Colonic mucosa (tissue), 4 donors: ENCODE measurements around the gene GNA12. TPM values are rescaled to one million over a fixed set of nuclear protein-coding genes. Genes with fewer than 3 reads are reported as not detected.

Source experiments
- DNase-seq: peaks from one replicate; pipeline ENCODE4 v3.0.0-alpha.2; 2020
- H3K27ac ChIP-seq: fragments of 200-600 bp; one replicate; pipeline ENCODE4 v1.8.0; 2021
- H3K27me3 ChIP-seq: fragments of 200-600 bp; one replicate; pipeline ENCODE4 v1.8.0; 2021
- H3K36me3 ChIP-seq: fragments of 200-600 bp; one replicate; pipeline ENCODE4 v1.8.0; 2021
- H3K4me1 ChIP-seq: fragments of 200-600 bp; one replicate; pipeline ENCODE4 v1.8.0; 2021; ENCODE audit warnings: mild to moderate bottlenecking
- H3K4me3 ChIP-seq: fragments of 200-600 bp; one replicate; pipeline ENCODE4 v1.8.0; 2021
- H3K9ac ChIP-seq, 2 donors: one replicate each; pipeline ENCODE4 v1.7.0; 2013; ENCODE audit warnings: control low read depth in 2 of 2, low read depth in 2 of 2, low read length in 2 of 2
- H3K9me3 ChIP-seq: fragments of 200-600 bp; one replicate; pipeline ENCODE4 v1.8.0; 2021
- intact Hi-C: fragments of 100-400 bp; cut with DNase I; formaldehyde crosslinking; loops from one replicate; pipeline ENCODE4 v1.14.1; 2022
- total RNA-seq, 2 donors: library from RNA; stranded (reverse); fragmentation: NEBNext Ultra II Directional in 1 of 2; extraction: Animal tissue kit (Norgen Biotek cat#: 25700) in 1 of 2; gene quantifications; one replicate each; pipeline ENCODE4 v1.2.1, GENCODE V29; 2021
- TF ChIP-seq, protein P1 (sequence below): fragments of 200-600 bp; IDR thresholded peaks from one replicate; pipeline ENCODE4 v1.8.0; 2022; ENCODE audit warnings: antibody characterized with exemption, mild to moderate bottlenecking
- donor health status: healthy.
- donor health status: DM: no; HTN: no; CAD: no.
- donor health status: DM: no; HTN: no; CAD: no.

Gene GNA12
- total RNA-seq, 2 donors from 2014 or later = 19.7 to 24.8 TPM

GRCh38 chr7:2807845-2808772 lies 36.0 kb downstream of the GNA12 start:
- no peaks in the 10 kb centered on the region for H3K27me3 ChIP-seq
- H3K36me3 ChIP-seq = no peaks in the 10 kb centered on the region
- TF ChIP-seq, protein P1, sequence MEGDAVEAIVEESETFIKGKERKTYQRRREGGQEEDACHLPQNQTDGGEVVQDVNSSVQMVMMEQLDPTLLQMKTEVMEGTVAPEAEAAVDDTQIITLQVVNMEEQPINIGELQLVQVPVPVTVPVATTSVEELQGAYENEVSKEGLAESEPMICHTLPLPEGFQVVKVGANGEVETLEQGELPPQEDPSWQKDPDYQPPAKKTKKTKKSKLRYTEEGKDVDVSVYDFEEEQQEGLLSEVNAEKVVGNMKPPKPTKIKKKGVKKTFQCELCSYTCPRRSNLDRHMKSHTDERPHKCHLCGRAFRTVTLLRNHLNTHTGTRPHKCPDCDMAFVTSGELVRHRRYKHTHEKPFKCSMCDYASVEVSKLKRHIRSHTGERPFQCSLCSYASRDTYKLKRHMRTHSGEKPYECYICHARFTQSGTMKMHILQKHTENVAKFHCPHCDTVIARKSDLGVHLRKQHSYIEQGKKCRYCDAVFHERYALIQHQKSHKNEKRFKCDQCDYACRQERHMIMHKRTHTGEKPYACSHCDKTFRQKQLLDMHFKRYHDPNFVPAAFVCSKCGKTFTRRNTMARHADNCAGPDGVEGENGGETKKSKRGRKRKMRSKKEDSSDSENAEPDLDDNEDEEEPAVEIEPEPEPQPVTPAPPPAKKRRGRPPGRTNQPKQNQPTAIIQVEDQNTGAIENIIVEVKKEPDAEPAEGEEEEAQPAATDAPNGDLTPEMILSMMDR = no peak
- no peaks in the 10 kb centered on the region for H3K9me3 ChIP-seq
- no peak overlapping the region for H3K27ac ChIP-seq
- H3K4me3 ChIP-seq = no peak overlapping the region
- H3K9ac ChIP-seq = no peak overlapping the region
- no peak for DNase-seq
- peaks cover 6% of the 10 kb centered on the region for H3K4me1 ChIP-seq
- intact Hi-C loops = no loop called here

DNA sequence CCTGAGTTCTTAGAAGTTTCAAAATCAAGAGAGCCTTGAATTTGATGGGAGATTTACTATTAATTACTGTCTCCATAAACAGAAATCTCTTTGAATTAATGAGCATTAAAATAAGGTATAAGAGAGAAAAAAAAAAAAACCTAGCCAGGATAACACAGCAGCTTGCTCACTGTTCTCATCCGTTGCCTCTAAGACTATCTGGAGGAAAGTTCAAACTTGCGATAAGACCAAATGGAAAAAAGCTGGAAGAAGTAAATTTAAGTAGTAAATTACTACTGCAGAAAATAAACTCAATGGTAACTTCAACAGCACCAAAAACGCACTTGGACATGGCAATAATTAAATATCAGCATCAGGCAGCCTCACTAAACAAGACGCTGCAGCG lies 36.7 kb downstream of the GNA12 start:
- no peak overlapping the region for H3K9ac ChIP-seq
- intact Hi-C loops = no loop called here
- H3K9me3 ChIP-seq = no peaks in the 10 kb centered on the region
- TF ChIP-seq, protein P1 = no peak
- no peaks in the 10 kb centered on the region for H3K36me3 ChIP-seq
- no peak overlapping the region for H3K4me3 ChIP-seq
- H3K27me3 ChIP-seq = no peaks in the 10 kb centered on the region
- peaks cover 6% of the 10 kb centered on the region for H3K4me1 ChIP-seq
- DNase-seq = no peak
- no peak overlapping the region for H3K27ac ChIP-seq

DNA sequence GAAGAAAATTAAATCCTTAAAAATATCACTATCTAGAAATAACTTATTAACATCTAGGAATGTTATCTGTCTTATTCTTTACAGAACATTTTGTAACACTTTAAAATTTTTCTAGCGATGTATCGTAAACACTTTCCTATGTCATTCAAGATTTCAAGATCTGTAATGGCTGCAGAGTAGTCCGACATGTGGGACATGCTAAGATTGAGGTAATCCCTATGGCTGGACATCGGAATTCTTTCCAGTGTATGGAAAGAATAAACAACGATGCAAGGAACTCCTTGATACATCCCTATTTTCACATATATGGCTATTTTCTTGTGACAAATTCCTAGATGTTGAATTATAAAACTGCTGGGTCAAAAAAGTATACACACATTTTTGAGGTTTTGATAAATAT lies 37.5 kb downstream of the GNA12 start:
- peaks cover 6% of the 10 kb centered on the region for H3K4me1 ChIP-seq
- H3K27me3 ChIP-seq = no peaks in the 10 kb centered on the region

GRCh38 chr7:2805213-2805944 lies 38.7 kb downstream of the GNA12 start:
- TF ChIP-seq, protein P1 = no peak
- Histone ChIP-seq H3K9ac (no peak overlapping the region), H3K9me3 (no peaks in the 10 kb centered on the region), H3K4me1 (peaks cover 9% of the 10 kb centered on the region), H3K36me3 (no peaks in the 10 kb centered on the region), H3K27me3 (no peaks in the 10 kb centered on the region), H3K4me3 (no peak overlapping the region), H3K27ac (no peak overlapping the region)
- DNase-seq = no peak
- intact Hi-C loops = no loop called here

More for the DNA sequence above, 37.5 kb downstream of the GNA12 start:
- Histone ChIP-seq H3K9me3 (no peaks in the 10 kb centered on the region), H3K4me3 (no peak overlapping the region), H3K9ac (no peak overlapping the region), H3K27ac (no peak overlapping the region), H3K36me3 (no peaks in the 10 kb centered on the region)
- TF ChIP-seq, protein P1 = no peak
- DNase-seq = no peak
- intact Hi-C loops = no loop called here

DNA sequence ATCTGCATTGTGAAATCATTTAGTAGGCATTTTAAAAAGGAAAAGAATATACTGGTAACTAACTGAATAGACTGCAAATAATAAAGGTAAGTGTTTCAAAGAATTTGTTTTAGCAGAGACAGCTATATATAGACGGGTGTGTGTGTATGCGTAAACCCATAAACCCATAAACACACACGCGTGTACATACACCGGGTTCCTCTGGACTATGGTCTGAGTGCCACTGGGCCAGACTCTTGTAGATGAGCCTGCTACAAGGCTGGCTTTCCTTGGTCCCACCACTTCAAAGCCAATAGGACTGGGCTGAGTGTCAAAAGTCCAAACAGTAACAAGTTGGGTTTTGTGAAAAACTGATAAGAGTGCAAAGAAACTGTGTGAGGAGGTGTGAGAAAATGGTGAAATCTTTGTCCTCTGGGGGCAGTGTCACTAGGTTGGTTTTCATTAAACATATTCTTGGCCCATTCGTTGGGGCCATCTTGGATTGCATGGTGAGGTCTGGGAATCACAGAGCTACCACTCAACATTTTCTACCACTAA lies 39.8 kb downstream of the GNA12 start:
- H3K27ac ChIP-seq = no peak overlapping the region
- no peaks in the 10 kb centered on the region for H3K9me3 ChIP-seq
- intact Hi-C loops = no loop called here
- DNase-seq = peak; percentile 45
- peaks cover 9% of the 10 kb centered on the region for H3K4me1 ChIP-seq
- H3K27me3 ChIP-seq = no peaks in the 10 kb centered on the region
- H3K36me3 ChIP-seq = no peaks in the 10 kb centered on the region
- H3K9ac ChIP-seq = no peak overlapping the region
- no peak overlapping the region for H3K4me3 ChIP-seq
- TF ChIP-seq, protein P1 = no peak
